GM19372 (cell line): ENCODE results near the gene BIRC6.
A peak's percentile ranks its signal among the peaks of the same experiment; 100 is the strongest.
"Not testable (repeated sequence)": the region's sequence is repeated elsewhere in the genome, so short reads cannot be mapped to it uniquely, and the experiment has no call there.

Experiments used
- ATAC-seq: cut with Tn5 transposase; IDR thresholded peaks from one replicate; pipeline ENCODE4 v1.9.1; 2021; ENCODE audit warnings: mild to moderate bottlenecking, low read depth, moderate library complexity; ENCODE audit not compliant: unreplicated experiment

The BIRC6 gene

DNA sequence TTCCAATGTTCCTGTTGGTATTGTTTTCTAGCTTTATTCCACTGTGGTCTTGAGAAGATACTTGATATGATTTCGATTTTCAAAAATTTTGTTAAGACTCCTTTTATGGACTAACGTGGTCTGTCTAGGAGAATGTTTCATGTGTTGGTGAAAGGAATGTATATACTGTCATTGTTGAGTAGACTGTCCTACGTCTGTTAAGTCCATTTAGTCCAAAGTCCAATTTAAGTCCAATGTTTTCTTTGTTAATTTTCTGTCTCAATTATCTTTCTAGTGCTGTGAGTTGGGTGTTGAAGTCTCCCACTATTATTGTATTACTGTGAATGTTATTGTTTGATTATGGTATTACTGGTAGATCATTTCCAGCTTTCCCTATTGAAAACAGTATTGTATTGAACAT, 215.2 kb downstream of the BIRC6 start:
- no peak for ATAC-seq

- no peak for ATAC-seq
Measured at GRCh38 chr2:32572737-32573136, 215.9 kb downstream of the BIRC6 start.

GRCh38 chr2:32591669-32592463, 235.0 kb downstream of the BIRC6 start:
- ATAC-seq = no peak

- ATAC-seq = no peak
Measured at GRCh38 chr2:32594573-32594972, 237.8 kb downstream of the BIRC6 start.

DNA sequence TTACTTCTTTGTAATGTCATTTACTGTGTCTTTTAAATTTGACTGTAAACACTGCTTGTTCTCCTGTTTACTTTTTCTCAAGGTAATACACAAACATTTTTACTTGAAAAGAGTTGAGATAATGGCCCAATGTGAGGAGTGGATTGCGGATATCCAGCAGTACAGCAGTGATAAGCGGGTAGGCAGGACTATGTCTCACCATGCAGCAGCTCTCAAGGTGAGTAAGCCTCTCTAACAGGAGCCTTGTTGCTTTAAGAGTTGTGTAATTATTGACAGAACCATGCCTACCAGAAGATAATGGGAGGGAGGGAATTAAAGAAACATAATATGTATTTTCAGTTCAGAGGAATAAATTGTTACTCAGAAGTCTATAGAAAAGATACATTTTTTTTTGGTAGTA, 254.5 kb downstream of the BIRC6 start:
- no peak for ATAC-seq

DNA sequence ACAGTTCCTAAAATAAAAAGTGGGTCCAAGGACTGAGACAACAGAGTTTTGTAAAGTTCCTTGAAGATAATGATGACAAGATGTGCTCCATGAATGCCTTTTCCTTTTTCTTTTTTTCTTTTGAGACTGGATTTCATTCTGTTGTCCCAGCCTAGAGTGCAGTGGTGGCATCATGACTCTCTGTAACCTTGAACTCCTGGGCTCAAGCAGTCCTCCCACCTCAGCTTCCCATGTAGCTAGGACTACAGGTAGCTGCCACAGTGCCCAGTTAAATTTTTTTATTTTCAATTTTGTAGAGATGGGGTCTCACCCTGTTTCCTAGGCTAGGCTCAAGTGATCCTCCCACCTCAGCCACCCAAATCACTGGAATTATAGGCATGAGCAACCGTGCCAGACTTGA, 254.9 kb downstream of the BIRC6 start:
- no peak for ATAC-seq

DNA sequence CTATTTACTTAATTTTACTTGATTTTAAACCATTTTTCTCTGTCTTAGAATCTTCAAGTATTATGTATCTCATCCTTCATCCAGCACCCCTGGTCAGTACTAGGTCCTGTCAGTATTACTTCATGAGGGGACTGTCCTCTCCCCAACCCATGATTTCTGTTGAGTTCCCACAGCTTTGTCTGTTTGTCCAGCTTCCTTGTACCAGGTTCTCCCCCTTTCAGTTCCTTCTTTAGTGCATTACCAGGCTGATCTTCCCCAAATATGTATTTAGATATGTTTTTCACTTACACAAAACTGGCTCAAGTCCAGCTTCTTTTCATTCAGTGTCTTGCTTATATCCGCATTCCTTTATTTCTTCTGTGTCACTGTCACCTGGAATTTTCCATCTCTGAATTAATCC, 257.3 kb downstream of the BIRC6 start:
- ATAC-seq = no peak

DNA sequence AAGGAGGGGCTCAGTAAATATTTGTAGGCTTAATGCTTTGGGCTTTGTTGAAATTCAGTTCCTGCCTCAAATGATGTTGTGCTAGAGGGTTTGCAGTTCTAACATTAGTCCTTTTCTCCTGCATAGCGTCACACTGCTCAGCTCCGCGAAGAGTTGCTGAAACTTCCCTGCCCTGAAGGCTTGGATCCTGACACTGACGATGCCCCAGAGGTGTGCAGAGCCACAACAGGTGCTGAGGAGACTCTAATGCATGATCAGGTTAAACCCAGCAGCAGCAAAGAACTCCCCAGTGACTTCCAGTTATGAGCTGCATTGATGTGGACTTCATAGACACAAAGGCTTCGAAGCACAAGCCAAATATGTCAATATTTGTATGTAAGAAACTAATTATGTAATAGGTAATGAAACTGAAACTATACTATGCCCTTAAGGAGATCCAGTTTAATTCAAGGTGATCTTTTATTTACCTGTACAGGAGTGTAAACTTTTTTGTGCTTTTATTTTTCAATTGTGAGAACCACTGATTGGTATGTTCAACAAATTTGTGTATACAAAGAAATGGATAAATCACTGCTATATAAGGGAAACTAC, 260.9 kb downstream of the BIRC6 start:
- no peak for ATAC-seq

DNA sequence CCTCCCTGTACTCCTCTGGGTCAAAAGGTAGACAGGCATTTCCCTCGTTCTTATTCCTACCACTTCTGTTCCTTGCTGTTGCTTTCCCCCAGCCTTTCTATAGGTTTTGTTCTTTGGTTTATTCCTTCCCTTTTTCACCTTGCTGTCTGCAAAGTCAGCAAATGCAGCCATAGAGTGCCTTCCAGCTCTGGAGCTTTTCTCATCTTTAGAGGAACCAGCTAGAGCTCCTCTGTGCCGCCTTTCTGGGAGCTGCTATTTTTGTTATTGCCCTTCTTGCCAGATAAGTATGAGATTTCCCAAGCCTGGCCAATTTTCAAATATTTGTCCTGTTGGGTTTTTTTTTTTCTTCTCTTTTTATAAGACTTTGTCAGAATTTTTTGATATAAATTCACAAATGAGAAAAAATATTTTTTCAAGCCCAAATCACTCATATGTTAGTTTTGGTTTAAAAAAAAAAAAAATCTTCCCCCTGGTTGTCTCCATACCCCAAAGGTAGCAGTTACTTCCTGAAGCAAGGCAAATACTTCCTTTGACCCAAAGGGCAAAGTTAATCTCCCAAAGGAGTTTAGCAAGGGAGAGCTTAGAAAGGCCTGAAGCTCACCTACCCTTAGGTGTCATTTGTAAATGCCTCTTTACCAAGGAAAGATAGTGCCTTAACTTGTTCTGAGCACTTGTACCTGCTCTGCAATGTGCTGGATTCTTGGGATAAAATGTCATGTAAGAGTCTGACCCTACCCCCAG, 265.9 kb downstream of the BIRC6 start:
- ATAC-seq = no peak

DNA sequence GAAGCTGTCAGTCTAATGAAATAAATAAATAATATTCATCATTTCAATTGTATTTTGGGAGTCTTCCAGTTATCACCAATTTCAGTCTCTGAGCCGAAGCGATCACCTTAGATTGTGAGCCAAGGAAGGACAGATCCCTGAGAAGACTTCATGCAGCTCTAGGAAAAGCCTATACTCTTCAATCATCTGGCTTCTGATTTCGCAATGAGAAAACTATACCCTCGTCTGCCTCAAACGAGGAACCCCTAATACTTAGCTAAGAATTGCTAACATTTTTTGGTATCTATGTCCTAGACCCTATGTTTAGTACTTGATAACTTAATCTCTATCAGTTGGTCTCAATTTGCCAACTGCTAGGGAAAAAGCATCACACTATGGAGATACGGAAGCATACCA, 266.5 kb downstream of the BIRC6 start:
- ATAC-seq = no peak

- no peak for ATAC-seq
Measured at GRCh38 chr2:32624812-32625211, 268.0 kb downstream of the BIRC6 start.

DNA sequence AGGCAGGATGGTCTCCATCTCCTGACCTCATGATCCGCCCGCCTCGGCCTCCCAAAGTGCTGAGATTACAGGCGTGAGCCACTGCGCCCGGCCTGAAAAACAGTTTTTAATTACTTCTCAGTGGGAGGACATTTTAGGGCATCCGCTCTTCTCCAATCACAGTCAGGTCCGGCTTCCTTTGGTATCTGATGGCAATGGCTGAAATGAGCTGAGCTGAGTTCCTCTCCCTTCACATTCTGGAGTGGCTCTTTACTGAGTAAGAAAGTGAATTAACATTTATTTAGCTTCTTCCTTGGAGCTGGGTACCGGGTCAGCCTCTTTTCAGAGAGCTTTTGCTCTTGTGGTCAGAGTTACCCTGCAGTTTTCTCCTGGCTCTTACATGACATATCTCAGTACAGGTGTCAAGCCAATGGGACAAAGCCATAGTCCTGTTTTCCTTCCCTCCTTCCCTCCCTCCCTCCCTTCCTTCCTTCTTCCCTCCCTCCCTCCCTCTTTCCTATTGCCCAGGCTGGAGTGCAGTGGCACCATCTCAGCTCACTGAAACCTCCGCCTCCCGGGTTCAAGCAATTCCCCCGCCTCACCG, 269.9 kb downstream of the BIRC6 start:
- no peak for ATAC-seq

DNA sequence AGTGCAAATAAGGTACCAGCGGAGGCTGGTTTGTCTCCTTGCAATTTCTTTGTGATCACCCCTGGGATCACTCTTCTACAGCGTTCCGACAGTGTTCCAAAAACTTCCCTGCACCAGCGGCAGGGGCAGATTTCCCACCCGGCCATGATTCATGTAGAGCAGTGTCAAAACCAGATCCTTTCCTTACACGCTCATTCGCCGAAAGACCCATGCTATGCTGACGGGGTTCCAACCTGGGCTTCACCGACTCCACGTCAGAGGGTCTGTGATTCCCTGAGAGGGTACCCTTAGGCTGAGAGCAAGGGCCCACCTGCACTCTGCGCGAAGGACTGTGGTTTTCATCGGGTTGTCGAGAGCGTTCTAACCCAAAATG, 270.6 kb downstream of the BIRC6 start:
- peak; percentile 16 for ATAC-seq

DNA sequence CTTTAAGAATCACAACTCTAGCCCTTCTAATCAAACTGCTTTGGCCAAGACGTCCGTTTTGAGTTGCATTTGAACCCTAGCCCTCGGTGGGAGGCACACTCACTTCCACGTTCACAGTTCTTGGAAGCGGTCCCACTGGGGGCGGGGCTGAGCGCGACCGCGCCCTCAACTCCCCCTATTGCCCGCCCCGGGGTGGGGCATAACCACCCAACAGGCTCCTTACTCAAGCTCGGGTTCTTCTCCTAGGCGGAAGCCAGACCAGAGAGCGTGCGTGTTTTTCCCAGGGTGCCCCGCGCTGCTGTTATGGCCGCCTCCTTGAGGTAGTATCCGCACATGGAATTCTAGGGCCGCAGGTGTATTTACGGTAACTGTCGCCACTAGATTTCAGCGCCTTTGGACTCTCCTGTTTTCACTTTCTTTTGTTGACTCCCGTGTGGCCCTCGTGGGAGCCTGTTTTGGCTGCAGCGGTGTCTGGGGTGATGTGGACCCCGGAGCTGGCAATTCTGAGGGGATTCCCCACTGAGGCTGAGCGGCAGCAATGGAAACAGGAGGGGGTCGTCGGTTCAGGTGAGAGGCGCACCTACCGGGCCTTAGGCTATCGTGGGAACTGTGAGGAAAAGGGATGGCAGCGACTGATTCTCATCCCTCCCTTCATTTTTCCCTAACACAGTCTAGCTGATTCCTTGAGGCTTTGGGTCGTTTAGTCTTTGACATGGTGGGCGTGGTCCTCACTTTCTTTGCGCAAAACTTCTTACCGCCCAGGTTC, 271.2 kb downstream of the BIRC6 start, which contains the start of gene TTC27:
TTC27 (plus strand) TSS at position 237 of the 766 bp plus-strand sequence; CDS start at position 480, 243 bp downstream.
- ATAC-seq = peak; percentile 99

GRCh38 chr2:32632089-32632488, 275.3 kb downstream of the BIRC6 start:
- no peak for ATAC-seq

DNA sequence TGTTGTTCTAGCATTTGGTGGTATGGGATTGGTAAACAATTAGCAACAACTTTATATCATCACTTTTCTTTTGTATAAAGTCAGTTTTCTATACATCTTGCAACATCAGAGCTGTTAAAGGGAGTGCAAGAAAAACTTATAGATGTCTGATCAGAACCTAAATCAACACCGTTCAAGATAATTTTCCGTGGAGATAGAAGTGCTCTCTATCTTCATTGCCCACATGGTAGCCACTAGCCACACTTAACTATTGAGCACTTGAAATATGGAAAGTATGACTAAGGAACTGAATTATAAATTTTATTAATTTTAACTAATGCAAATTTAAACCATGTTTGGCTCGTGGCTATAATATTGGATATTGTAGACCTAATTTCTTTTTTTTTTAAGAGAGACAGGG, 276.2 kb downstream of the BIRC6 start:
- no peak for ATAC-seq

DNA sequence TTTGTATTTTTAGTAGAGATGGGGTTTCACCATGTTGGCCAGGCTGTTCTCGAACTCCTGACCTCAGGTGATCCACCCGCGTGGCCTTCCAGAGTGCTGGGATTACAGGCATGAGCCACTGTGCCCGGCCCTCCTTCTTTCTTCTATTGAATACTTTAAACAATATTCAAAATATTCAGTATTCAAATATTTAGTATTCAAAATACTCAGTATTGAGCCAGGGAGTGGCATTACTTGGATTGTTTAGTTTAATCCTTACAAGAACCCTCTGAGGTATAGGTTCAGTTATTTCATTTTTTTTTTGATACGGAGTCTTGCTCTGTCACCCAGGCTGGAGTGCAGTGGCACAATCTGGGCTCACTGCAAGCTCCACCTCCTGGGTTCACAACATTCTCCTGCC, 281.7 kb downstream of the BIRC6 start:
- not testable (repeated sequence) for ATAC-seq

DNA sequence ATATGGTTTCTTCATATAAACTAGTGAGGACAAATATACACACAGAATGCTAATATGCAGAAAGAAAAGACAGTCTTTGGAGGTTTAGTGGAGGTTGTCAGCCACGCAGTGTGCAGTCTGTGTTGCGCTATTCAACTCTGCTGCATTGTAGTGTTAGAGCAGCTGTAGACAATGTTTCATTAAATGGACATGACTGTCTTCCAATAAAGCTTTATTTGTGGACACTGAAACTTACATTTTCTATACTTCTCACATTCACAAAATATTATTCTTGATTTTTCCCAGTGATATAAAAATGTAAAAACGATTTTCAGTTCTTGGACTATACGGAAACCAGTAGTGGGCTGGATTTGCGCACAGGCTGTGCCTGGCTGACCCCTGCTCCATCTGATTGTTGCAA, 284.4 kb downstream of the BIRC6 start:
- ATAC-seq = no peak

- ATAC-seq = no peak
Measured at GRCh38 chr2:32647180-32647651, 290.4 kb downstream of the BIRC6 start.

DNA sequence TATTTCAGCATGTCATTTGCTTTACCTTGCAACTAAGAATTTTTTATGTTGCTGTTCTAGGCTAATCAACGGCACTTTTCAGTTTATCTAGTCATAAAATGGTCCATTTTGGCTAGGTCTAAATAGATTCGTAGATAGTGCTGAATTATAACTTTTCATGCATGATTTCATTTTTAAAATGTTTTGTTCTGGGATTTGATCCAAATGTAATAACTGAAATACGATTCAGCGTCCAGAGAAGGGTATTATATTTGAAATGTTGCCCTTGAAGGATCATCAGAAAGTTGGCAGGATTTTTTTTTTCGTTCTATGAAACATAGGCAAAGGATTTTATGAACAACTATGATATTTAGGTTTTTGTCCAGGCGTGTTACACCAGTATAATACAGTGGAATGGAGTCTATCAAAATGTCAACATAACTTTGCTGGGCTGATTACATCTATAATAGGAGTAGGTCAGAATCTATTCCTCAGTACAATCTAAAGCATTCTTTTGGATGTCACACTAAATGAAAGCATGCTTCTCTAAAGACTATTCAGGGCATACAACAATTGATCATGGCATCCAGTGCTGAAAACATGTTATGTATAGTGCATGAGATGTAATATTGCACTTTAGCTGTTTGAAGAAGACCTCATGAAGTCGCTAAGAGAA, 295.9 kb downstream of the BIRC6 start:
- no peak for ATAC-seq
